ENCODE data around the gene FAM50A. TPM values are rescaled to one million over a fixed set of nuclear protein-coding genes. Genes with fewer than 3 reads are reported as not detected.

FAM50A gene
- total RNA-seq, 1 donor, result 39.0 TPM

GRCh38 chrX:154408659-154409221, 35.2 kb upstream of the FAM50A start:
- DNase-seq (ENCODE audit: low read depth), result no peak
- TF ChIP-seq, protein P1, sequence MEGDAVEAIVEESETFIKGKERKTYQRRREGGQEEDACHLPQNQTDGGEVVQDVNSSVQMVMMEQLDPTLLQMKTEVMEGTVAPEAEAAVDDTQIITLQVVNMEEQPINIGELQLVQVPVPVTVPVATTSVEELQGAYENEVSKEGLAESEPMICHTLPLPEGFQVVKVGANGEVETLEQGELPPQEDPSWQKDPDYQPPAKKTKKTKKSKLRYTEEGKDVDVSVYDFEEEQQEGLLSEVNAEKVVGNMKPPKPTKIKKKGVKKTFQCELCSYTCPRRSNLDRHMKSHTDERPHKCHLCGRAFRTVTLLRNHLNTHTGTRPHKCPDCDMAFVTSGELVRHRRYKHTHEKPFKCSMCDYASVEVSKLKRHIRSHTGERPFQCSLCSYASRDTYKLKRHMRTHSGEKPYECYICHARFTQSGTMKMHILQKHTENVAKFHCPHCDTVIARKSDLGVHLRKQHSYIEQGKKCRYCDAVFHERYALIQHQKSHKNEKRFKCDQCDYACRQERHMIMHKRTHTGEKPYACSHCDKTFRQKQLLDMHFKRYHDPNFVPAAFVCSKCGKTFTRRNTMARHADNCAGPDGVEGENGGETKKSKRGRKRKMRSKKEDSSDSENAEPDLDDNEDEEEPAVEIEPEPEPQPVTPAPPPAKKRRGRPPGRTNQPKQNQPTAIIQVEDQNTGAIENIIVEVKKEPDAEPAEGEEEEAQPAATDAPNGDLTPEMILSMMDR (IDR thresholded peaks at IDR 0.05; ENCODE audit: insufficient read depth, low read length), result no peak
- peak overlapping the region; percentile 63 for H3K4me3 ChIP-seq (ENCODE audit: low read depth, low read length)

DNA sequence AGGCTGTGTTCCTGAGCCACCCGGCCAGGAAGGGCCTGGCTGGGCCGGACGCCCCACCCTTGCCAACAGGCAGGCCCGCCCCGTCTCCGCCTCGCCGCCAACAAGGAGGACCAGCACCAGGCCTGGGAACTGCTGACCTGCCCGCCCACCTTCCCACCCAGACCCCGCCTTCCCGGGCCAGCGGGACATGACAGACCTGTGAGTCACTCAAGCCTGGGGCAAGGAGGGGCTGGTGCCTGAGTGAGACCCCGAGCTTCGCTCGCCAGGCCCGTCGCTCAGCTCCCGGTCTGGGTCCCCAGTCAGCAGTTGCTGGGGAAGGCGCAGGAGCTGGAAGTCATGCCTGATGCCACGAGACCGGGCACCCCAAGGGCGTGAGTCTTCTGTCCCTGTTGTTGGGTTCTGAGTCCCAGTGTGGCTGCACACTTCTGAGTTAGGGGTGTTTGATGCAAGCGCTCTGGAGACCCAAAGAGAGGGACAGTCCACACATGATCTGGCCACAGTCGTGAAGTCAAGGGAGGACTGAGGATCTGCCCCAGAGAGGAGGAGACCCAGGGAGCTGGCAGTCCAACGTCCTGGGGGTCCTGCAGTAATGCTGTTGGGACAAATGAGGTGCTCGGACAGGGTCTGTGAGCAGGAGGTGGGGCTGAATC, 34.6 kb upstream of the FAM50A start, which contains the start of gene DNASE1L1:
TSS of gene DNASE1L1 (minus strand) at position 33 of the 650 bp plus-strand sequence. CDS start 3,686 bp downstream, outside the sequence.
- peak; percentile 78 for DNase-seq (ENCODE audit: low read depth)
- peak within 1 kb of the TSS; percentile 63 for H3K4me3 ChIP-seq (ENCODE audit: low read depth, low read length)
- TF ChIP-seq, protein P1 (IDR thresholded peaks at IDR 0.05; ENCODE audit: insufficient read depth, low read length), result no peak

DNA sequence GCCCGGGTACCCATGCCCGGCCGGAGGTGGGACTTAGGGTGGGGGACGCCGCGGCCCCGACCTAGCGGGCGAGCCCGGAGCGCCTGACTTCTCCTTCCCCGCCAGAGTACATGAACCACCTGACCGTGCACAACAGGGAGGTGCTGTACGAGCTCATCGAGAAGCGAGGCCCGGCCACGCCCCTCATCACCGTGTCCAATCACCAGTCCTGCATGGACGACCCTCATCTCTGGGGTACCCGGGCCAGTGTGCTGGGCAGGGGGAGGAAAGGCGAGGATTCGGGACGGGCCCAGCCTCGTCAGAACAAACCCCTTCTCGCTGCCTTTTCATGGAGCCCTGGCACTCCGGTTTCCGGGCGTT, 32.0 kb upstream of the FAM50A start:
- peak overlapping the region; percentile 69 for H3K4me3 ChIP-seq (ENCODE audit: low read depth, low read length)
- peak; percentile 28 for DNase-seq (ENCODE audit: low read depth)

DNA sequence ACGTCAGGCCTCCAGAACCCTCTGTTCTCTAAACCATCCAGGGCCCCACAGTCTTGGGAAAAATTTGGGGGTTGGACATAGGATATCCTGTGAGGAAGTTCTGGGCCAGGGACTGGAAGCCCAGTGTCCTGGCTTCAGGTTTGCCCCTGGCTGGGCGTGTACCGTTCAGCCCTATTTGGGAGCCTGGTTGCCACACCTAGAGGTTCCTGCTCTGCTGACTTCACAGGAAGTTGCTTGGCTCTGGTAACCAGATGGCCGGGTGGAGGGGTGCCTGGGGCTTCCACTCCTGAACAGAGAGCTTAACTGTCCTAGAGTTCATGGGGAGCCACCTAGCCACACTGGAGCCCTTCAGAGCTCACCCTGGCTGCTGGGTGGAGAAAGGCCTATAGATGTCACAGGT, 31.5 kb upstream of the FAM50A start:
- TF ChIP-seq, protein P1 (IDR thresholded peaks at IDR 0.05; ENCODE audit: insufficient read depth, low read length), result no peak
- DNase-seq (ENCODE audit: low read depth), result no peak
- peak overlapping the region; percentile 69 for H3K4me3 ChIP-seq (ENCODE audit: low read depth, low read length)

More for the DNA sequence above, 32.0 kb upstream of the FAM50A start:
- TF ChIP-seq, protein P1 (IDR thresholded peaks at IDR 0.05; ENCODE audit: insufficient read depth, low read length), result no peak

DNA sequence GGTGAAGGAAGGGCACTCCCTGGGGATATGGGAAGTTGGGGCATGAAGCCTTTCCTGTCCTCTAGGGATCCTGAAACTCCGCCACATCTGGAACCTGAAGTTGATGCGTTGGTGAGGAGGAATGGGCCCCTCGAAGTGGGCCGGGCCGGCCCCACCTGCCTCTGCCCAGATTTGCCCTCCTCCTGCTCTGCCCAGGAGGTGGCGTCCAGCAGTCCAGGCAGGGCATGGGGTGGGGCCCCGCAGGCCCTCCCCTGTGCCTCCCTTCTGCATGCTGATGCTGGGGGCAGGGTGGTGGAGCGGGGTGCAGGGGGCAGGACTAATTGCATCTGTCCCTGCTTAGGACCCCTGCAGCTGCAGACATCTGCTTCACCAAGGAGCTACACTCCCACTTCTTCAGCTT, 30.8 kb upstream of the FAM50A start:
- TF ChIP-seq, protein P1 (IDR thresholded peaks at IDR 0.05; ENCODE audit: insufficient read depth, low read length), result no peak
- DNase-seq (ENCODE audit: low read depth), result no peak

GRCh38 chrX:154417157-154417556, 26.8 kb upstream of the FAM50A start:
- no peak overlapping the region for H3K4me3 ChIP-seq (ENCODE audit: low read depth, low read length)
- no peak for DNase-seq (ENCODE audit: low read depth)
- TF ChIP-seq, protein P1 (IDR thresholded peaks at IDR 0.05; ENCODE audit: insufficient read depth, low read length), result no peak

More for the DNA sequence above, 30.8 kb upstream of the FAM50A start:
- H3K4me3 ChIP-seq (ENCODE audit: low read depth, low read length), result no peak overlapping the region
